HG03103 (cell line): Measurements from ENCODE around the gene BLZF1.
"Not testable (repeated sequence)": the region's sequence is repeated elsewhere in the genome, so short reads cannot be mapped to it uniquely, and the experiment has no call there.

ENCODE experiments used
- ATAC-seq: cut with Tn5 transposase; IDR thresholded peaks from one replicate; pipeline ENCODE4 v1.9.1; 2021; ENCODE audit warnings: low read depth; ENCODE audit not compliant: unreplicated experiment

BLZF1 gene, protein sequence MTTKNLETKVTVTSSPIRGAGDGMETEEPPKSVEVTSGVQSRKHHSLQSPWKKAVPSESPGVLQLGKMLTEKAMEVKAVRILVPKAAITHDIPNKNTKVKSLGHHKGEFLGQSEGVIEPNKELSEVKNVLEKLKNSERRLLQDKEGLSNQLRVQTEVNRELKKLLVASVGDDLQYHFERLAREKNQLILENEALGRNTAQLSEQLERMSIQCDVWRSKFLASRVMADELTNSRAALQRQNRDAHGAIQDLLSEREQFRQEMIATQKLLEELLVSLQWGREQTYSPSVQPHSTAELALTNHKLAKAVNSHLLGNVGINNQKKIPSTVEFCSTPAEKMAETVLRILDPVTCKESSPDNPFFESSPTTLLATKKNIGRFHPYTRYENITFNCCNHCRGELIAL

DNA sequence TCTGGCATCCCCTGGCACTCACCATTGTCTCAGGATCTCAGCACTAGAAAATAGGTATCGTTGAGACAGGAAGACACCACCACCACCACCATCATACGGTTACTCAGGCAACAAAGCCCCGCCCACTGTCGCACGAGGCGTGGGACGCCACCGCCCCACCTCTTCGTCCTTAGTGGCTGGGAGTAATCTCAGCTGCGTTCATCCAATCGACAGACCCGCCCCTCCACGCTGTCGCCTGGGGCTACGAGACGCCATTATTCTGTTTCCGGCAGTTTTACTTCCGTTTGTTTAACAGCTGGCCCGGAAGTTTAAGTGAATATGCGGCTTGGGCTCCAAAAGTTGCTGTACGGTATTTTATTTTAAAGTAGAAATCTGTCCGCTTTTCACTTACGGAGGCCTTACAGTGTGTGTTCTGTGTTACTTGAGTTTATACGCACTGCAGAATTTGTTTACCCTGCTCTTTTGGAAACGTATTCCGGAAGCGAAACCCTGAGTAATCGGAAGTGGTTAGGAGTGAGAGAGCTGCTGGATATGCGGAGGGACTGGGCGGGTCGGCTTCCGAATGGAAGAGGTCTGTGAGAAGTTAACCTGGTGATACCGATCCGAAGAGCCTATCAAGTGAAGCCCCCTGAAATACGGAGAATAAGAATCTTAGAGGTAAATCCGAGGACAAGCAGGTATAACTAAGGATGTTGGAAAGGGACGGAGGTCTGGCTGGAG is at the start of gene BLZF1, which contains the start of gene NME7:
Gene BLZF1, plus strand, starts transcription at position 510 of the 720 bp plus-strand sequence. CDS start 1,328 bp downstream, outside the sequence.
Gene NME7, minus strand, starts transcription at position 112 of the 720 bp plus-strand sequence. Its CDS starts 87 bp downstream, at position 25.
- peak; percentile 95 for ATAC-seq

DNA sequence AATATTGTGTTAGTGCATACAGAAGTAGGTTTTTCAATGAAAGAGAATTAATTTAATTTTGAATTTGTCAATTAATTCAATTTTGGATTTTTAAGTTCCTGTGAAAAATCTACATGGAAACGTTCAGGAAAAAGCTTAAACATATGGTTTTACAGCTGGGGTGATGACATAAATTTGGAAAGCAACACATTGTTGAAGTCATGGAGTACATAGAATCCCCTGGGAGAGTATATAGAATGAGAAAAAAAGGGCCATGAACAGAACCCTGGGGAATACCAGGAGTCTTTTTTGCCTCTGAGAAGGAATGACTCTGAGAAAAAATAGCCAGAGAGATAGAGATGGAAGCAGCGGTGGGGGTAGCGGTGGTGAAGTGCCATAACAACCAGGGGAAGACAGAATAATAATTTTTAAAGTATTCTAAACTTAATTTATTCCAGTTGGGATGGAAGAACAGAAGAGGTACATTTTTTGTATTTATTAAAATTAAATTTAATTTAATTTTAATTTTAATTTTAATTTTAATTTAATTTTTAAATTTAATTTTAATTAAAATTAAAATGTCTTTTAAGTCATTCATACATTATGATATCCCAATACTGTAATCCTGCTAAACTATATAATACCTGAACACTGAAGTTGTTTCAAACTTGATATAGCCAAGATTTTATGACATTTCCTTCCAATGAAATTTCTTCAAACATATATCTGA is 49.3 kb upstream of the BLZF1 start:
- no peak for ATAC-seq

DNA sequence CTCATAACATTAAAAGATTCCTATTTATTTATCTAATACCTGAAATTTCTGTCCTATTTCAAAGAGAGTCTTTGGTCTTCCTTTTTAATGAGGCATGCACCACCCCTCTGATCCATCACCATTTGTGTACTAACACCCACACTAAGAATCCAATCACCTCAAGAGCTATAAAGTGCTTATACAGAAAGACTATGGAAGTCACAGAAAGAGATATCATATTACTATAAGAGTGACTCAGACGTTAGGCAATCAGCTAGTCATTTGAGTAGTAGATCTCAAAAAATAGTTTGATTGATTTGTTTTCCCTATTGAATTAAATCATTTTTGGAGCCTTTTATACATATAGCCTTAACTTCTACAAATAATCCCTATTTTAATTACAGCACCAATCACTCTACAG is 46.5 kb upstream of the BLZF1 start:
- no peak for ATAC-seq

DNA sequence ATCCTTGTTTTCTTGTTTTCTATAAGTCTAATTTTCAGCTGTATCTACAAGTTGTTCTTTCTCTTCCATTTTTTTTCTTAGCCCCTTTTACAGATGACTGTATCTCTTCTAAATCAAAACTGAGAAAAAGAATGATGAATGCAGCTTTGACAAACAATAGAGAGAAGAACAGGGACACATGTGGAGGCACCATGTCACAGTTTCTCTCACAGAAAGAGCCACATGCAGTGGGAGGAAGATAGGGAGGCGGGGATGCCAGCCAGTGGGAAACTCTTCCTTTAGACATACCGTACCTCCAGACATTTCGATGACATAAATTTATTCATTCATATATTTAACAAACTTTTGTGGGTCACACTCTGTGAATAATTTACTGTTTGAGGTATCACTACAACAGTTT is 45.9 kb upstream of the BLZF1 start:
- no peak for ATAC-seq

DNA sequence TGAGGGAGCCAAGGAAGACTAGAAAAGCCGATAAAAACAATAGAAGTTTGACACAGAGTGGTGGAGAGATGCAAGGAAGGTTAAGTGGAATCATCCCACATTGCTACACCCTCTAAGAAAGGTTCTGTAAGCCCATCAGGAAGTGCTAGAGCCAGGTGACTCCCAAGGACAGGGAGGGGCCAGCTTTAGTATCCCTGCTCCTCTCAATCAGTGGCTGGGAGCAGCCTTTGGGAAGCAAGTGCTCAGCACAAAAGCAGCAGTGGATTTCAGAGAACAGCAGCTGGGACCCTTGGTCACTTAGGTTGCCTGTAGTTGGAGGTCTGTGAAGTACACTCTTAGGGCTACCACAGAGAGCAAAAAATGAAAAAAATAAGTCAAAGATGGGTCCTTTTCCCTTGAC is 42.9 kb upstream of the BLZF1 start:
- ATAC-seq: no peak

DNA sequence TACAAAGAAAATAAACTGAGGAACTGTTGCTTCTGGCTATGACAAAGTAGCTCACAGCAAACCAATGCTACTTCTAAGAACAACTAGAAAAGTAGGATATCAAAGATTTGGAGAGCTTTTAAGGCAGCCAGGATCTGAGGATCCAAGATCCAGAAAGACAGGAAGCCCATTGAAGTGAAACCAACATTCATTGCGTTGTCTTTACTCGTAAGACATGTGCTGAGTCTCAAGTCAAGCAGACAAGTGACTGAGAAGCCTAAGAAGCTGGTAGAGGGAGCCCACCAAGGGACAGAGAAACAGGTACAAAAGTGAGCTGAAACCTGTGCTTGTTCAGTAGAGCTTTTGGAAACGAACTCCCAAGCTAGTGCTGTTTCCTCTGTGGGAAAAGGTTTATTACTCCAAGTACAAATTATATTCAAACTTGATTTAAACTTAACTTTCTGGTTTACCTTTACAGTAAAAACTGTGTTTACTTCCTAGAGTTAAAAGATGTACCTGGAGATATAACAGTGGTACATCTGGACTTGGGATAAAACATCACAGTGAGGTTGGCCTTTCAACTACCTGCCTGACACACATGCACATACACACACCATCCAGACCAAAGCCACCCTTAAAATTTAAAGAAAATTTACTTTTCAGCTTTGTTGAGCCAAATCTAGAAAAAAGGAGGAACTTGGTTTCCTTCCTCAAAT is 41.6 kb upstream of the BLZF1 start:
- no peak for ATAC-seq

DNA sequence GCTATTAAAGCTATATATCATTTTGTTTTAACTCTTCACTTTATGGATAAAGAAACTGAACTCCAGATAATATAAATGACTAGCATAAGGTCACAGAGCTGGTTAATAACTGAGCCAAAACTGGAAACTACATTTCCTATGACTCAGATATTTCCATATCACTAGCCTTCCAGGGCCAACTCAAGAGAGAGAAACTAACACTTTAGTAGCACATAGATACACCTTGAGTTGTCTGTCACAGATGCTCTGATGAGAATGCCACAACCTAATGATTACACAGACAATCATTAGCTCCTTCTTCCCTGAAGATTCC is 41.1 kb upstream of the BLZF1 start:
- ATAC-seq: peak; percentile 76

DNA sequence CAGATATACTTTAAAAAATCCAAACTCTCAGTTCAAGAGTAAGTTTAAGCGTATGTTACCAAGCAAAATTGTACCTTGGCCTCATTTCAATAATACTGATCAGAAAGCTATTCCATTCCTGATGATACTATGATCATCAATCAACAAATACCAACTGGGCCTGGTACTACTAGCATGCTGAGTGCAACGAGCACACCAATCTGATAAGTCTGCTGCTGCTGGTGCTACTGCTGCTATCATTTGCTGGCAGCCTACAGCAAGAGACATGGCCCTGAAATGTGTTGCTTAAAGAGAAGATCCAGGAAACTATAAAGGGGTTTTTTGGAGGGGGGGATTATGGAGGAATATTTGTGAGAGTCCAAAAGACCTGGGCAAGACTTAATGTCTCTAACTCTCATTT is 40.1 kb upstream of the BLZF1 start:
- no peak for ATAC-seq

DNA sequence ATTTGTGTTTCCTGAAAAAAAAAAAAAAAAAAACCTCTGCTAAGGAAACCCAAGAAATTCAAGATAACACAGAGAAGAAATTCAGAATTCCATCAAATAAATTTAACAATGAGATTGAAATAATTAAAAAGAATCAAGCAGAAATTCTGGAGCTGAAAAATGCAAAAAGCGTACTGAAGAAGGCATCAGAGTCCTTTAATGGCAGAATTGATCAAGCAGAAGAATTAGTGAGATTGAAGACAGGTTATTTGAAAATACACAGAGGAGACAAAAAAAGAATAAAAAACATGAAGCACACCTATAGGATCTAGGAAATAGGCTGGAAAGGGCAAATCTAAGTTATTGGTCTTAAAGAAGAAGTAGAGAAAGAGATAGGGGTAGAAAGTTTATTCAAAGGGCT is 38.6 kb upstream of the BLZF1 start:
- no peak for ATAC-seq

DNA sequence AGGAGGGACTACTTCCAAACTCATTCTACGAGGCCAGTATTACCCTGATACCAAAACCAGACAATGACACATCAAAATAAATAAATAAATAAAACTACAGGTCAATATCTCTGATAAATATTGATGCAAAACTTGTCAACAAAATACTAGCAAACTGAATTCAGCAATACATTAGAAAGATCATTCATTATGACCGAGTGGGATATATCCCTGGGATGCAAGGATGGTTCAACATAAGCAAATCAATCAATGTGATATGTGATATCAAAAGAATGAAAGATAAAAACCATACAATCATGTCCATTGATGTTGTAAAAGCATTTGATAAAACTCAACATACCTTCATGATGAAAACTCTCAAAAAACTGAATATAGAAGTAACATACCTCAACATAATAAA is 37.1 kb upstream of the BLZF1 start:
- ATAC-seq: no peak

DNA sequence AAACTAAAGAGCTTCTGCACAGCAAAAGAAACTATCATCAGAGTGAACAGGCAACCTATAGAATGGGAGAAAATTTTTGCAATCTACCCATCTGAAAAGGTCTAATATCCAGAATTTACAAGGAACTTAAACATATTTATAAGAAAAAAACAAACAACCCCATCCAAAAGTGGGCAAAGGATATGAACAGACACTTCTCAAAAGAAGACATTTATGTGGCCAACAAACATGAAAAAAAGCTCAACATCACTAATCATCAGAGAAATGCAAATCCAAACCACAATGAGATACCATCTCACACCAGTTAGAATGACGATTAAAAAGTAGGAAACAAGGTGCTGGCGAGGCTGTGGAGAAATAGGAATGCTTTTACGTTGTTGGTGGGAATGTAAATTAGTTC is 33.3 kb upstream of the BLZF1 start:
- ATAC-seq: not testable (repeated sequence)

DNA sequence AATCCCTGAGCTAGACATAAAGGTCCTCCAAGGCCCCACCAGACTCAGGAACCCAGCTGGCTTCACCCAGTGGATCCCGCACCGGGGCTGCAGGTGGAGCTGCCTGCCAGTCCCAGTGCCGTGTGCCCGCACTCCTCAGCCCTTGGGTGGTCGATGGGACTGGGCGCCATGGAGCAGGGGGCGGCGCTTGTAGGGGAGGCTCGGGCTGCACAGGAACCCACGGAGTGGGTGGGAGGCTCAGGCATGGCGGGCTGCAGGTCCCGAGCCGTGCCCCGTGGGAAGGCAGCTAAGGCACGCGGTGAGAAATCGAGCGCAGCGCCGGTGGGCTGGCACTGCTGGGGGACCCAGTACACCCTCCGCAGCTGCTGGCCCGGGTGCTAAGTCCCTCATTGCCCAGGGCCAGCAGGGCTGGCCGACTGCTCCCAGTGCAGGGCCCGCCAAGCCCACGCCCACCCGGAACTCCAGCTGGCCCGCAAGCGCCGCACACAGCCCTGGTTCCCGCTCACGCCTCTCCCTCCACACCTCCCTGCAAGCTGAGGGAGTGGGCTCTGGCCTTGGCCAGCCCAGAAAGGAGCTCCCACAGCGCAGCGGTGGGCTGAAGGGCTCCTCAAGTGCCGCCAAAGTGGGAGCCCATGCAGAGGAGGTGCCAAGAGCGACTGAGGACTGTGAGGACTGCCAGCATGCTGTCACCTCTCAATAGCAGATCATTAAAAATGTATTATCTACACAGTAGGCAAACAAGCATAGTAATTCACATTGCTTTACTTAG is 30.9 kb upstream of the BLZF1 start:
- not testable (repeated sequence) for ATAC-seq

DNA sequence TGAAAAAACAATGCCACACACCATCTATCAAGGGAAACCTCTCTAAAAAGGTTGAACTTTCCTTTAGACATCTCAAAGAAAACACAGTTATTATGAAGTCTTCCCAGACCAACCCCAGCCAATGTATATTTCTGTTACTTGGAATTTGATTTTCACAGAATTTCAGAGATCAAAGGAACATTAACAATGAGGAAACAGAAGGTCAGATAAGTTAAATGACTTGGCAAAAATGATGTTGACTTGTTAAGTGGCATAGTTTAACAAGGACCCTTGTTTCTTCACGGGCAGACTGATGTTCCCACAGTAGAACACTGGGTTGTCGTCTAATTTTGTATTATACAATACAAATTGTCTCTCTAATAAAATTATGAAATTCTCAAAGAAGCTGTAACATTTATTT is 29.4 kb upstream of the BLZF1 start:
- no peak for ATAC-seq

DNA sequence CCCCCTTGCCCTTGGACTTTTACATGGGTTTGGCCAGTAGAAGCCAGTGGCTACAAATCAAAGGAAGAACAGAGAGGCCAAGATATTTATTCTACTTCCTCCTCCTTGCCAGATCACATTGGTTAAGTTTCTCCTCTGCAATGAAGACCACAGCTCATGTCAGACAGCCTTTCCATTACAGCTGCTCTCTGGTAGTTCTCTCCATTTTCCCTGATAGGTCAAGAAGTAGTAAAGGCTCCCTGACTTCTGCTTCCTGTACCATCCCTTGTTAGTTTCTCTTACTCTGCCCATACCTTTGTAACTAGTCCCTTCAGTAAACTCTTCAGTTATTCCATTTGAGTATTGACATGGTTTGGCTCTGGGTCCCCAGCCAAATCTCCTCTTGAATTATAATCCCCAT is 28.2 kb upstream of the BLZF1 start:
- ATAC-seq: no peak

DNA sequence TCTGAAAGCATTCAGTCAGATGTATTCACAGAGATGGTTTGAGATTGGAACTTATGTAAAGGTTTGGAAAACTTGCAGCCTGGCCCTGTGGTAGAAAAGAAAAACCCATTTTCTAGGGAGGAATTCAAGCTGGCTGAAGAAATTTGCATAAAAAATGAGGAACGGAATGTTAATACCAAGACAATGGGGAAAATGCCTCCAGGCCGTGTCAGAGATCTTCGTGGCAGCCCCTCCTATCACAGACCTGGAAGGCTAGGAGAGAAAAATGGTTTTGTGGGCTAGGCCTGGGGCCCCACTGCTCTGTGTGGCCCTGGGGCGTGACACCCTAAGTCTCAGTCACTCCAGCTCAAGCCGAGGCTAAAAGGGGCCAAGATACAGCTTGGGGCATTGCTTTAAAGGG is 27.1 kb upstream of the BLZF1 start:
- no peak for ATAC-seq

DNA sequence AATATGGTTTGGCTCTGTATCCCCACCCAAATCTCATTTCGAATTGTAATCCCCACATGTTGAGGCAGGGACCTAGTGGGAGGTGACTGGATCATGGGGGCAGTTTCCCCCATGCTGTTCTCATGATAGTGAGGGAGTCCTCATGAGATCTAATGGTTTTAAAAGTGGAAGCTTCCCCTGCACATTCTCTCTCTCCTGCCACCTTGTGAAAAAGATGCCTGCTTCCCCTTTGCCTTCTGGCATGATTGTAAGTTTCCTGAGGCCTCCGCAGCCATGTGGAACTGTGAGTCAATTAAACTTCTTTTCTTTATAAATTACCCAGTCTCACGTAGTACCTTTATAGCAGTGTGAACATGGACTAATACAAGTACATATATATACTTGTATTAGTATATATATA is 25.9 kb upstream of the BLZF1 start:
- ATAC-seq: not testable (repeated sequence)

DNA sequence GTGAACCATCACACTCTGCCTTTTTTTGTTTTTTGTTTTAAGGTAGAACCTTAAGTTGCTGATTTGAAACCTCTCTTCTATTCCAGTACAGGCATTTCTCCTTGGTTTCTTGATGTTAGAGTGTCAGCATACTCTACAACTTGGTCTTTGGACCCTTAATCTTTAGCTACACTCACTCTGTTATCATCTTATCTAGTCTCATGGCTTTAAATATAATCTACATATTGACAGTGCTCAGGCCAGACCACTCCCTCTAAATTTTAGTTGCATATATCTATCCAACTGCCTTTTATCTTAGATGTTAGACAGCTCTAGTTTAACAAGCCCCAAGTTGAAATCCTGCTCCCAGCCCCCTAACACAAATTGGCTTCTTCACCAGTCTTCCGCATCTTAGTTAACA is 22.5 kb upstream of the BLZF1 start:
- ATAC-seq: no peak

DNA sequence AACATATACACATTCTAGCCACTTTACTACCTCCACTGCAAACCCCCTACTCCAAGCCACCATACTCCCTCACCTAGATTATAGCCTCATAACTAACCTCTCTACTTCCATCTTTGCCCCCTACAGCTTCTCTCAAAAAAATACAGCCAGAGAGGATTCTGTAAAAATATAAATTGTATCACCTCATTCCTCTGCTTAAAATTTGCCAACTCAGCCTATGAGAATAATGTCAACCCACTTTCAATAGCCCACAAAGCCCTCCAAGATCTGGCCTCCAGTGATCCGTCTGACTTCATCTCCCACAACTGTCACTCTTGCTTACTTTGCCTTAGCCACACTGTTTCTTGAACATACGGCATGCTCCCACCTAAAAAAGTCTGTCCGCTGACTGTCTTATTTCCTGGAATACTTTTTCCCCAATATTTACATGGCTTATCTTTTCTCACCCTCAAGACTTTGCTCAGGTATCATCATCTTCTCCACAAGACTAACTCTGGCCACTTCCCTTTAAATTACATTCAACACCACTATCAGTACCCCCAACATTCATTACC is 21.9 kb upstream of the BLZF1 start:
- ATAC-seq: no peak

DNA sequence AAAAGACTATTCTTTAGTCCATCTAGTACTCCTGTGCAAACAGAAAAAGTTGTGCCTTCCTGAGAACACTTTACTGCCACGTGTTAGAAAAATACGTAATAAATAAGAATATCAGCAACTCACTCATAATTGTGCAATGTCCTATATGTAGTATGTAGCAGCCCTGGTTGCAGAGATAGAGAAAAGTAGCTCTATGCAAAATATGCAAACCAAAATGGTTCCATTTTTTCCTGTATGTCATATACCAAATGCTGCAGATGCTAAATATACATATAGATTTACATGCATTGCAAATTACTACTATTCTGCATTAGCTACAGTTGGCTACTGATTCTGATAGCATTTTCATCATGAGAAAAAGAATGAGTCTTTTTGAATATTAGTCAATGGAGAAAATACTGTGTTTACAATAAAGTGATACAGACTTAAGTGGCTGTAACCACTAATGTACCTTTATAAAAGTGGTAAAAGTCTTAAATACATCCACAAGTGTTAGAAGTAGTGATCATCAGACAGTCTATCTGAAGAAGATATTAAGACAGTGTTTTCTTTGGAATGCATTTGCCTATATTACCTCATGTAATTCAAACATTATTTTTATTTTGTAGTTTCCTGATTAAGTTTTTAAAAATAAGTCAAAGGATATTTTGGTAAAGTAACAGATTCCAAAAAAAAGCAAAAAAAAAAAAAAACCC is 20.2 kb upstream of the BLZF1 start:
- no peak for ATAC-seq
